ENCODE results near the gene PRKACG. TPM values are rescaled to one million over a fixed set of nuclear protein-coding genes. Genes with fewer than 3 reads are reported as not detected.

Gene PRKACG
- total RNA-seq, 2 donors from 2014 or later = not detected

GRCh38 chr9:68979538-68980314, 34.2 kb downstream of the PRKACG start:
- Histone ChIP-seq H3K4me1 (peaks cover 0 to 53% of the 10 kb centered on the region in 2 donors), H3K36me3 (no peaks in the 10 kb centered on the region), H3K27me3 (no peaks in the 10 kb centered on the region), H3K4me3 (no peak overlapping the region), H3K27ac (peak overlapping the region; percentile 73 to 88), H3K9me3 (no peaks in the 10 kb centered on the region)
- TF ChIP-seq, protein P1, sequence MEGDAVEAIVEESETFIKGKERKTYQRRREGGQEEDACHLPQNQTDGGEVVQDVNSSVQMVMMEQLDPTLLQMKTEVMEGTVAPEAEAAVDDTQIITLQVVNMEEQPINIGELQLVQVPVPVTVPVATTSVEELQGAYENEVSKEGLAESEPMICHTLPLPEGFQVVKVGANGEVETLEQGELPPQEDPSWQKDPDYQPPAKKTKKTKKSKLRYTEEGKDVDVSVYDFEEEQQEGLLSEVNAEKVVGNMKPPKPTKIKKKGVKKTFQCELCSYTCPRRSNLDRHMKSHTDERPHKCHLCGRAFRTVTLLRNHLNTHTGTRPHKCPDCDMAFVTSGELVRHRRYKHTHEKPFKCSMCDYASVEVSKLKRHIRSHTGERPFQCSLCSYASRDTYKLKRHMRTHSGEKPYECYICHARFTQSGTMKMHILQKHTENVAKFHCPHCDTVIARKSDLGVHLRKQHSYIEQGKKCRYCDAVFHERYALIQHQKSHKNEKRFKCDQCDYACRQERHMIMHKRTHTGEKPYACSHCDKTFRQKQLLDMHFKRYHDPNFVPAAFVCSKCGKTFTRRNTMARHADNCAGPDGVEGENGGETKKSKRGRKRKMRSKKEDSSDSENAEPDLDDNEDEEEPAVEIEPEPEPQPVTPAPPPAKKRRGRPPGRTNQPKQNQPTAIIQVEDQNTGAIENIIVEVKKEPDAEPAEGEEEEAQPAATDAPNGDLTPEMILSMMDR (IDR thresholded peaks at IDR 0.05) = no peak
- DNase-seq (ENCODE audit: low spot score) = no peak

GRCh38 chr9:68978501-68978900, 35.4 kb downstream of the PRKACG start:
- Histone ChIP-seq H3K9me3 (no peaks in the 10 kb centered on the region), H3K27me3 (no peaks in the 10 kb centered on the region), H3K36me3 (no peaks in the 10 kb centered on the region), H3K27ac (peak overlapping the region; percentile 73 to 88), H3K4me3 (no peak overlapping the region), H3K4me1 (peaks cover 0 to 44% of the 10 kb centered on the region in 2 donors)
- TF ChIP-seq, protein P1 (IDR thresholded peaks at IDR 0.05) = no peak
- DNase-seq (ENCODE audit: low spot score) = no peak

GRCh38 chr9:68978066-68978465, 35.8 kb downstream of the PRKACG start:
- H3K27me3 ChIP-seq = no peaks in the 10 kb centered on the region
- H3K27ac ChIP-seq = peak overlapping the region; percentile 73 to 88
- TF ChIP-seq, protein P1 (IDR thresholded peaks at IDR 0.05) = no peak
- peaks cover 0 to 43% of the 10 kb centered on the region in 2 donors for H3K4me1 ChIP-seq
- no peaks in the 10 kb centered on the region for H3K9me3 ChIP-seq
- H3K36me3 ChIP-seq = no peaks in the 10 kb centered on the region
- no peak overlapping the region for H3K4me3 ChIP-seq
- DNase-seq (ENCODE audit: low spot score) = no peak

DNA sequence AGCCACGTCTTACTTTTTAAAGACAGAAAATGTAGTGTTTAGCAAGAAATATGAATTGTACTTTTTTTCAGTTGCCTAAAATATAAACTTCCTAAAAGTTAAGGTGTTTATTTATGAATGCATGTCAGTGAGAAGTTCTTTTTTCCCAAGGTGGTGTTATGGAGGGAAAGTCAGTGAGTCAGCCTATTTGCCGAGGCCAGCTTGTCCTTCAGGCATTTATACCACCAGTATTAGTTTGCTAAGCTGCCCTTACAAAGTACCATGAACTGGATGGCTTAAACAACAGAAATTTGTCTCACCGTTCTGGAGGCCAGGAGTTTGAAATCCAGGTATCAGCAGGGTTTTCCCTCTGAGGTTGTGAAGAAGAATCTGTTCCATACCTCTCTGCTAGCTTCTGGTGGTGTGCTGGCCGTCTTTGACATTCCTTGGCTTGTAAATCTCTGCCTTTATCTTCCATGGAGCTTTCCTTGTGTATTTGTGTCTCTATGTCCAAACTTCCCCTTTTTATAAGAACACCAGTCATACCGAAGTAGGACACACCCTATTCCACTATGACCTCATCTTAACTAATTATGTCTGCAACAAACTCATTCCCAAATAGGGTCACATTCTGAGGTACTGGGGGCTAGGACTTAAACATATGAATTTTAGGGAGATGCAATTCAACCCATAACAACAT, 38.4 kb downstream of the PRKACG start:
- peak overlapping the region; percentile 45 to 52 for H3K4me3 ChIP-seq
- TF ChIP-seq, protein P1 (IDR thresholded peaks at IDR 0.05) = no peak
- H3K27ac ChIP-seq = peak overlapping the region; percentile 70 to 76

GRCh38 chr9:68974901-68975300, 39.0 kb downstream of the PRKACG start:
- no peak for DNase-seq (ENCODE audit: low spot score)
- Histone ChIP-seq H3K4me3 (peak overlapping the region; percentile 45 to 52), H3K9me3 (no peaks in the 10 kb centered on the region), H3K27ac (peak overlapping the region; percentile 70 to 76), H3K27me3 (no peaks in the 10 kb centered on the region), H3K4me1 (peaks cover 0 to 13% of the 10 kb centered on the region in 2 donors), H3K36me3 (peaks cover 14% of the 10 kb centered on the region)
- TF ChIP-seq, protein P1 (IDR thresholded peaks at IDR 0.05) = no peak

More for the DNA sequence above, 38.4 kb downstream of the PRKACG start:
- no peak for DNase-seq (ENCODE audit: low spot score)
- Histone ChIP-seq H3K36me3 (peaks cover 14% of the 10 kb centered on the region), H3K27me3 (no peaks in the 10 kb centered on the region), H3K4me1 (peaks cover 0 to 19% of the 10 kb centered on the region in 2 donors), H3K9me3 (no peaks in the 10 kb centered on the region)

Data from right atrium auricular region (tissue), 2 donors.